ENCODE data around the gene VAV3.
"Not testable (repeated sequence)": the region's sequence is repeated elsewhere in the genome, so short reads cannot be mapped to it uniquely, and the experiment has no call there.

Gene VAV3

DNA sequence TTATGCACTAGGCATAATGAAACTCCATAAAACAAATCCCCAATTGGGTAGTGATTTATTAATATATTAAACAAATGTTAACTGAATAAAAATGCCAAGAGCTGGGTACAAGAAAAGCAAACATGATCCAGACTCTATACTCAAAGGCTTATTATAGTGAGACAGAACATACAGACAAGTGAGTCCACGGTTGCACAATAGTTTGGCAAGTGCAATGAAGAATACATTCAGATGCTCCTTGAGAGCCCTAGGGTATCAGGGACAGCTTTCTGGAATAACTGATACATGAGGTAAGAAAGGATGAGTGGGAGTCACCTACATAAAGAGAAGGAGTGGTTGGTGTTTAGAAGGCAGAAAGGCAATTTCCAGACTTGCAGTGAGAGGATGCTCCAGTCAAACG, 85.1 kb downstream of the VAV3 start:
- no peak for DNase-seq

GRCh38 chr1:107879346-107879745, 85.6 kb downstream of the VAV3 start:
- no peak for DNase-seq

DNA sequence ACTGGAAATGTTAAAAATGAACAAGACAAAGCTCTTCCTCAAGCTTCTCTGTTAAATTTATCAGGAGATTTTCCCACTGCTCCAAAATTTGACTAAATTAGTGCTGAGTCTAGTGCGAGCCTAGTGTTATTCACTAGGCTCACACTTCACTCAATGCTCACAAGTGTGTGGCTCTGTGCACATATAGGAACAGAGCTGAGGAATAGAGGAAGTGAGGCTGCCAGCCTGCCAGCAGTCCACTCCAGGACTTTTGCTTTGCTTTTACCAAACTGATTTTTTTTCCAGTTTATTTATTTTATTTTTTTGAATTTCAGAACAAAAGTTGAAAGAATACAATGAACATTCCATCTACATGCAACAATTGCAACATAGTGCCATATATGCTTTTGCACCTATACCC, 87.2 kb downstream of the VAV3 start:
- DNase-seq = no peak

- DNase-seq = peak in 1 of 3 experiments; percentile 30
Measured at GRCh38 chr1:107877092-107877491, 87.9 kb downstream of the VAV3 start.

GRCh38 chr1:107875689-107876088, 89.3 kb downstream of the VAV3 start:
- DNase-seq = no peak

- DNase-seq = no peak
Measured at GRCh38 chr1:107874221-107874620, 90.8 kb downstream of the VAV3 start.

- no peak for DNase-seq
Measured at GRCh38 chr1:107871687-107872395, 93.1 kb downstream of the VAV3 start.

DNA sequence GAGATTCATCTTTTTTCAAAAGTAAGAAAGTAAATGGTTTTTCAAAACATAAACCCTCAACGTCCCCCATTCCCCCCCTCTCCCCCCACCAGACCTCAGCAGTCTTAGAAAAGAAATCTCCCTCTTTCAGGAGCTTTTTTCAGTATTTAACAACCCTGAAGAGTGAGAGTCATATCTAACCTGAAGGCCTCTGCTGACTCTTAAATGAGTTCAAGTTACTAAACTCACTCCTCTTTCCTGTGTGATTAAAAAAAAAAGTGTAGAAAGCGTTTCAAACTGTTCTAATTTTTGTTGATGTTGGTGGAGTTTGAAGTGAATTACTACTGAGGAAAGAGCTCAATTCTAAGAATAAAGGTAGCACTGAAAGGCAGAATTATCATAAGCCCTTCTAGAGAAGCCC, 93.7 kb downstream of the VAV3 start:
- DNase-seq = no peak

DNA sequence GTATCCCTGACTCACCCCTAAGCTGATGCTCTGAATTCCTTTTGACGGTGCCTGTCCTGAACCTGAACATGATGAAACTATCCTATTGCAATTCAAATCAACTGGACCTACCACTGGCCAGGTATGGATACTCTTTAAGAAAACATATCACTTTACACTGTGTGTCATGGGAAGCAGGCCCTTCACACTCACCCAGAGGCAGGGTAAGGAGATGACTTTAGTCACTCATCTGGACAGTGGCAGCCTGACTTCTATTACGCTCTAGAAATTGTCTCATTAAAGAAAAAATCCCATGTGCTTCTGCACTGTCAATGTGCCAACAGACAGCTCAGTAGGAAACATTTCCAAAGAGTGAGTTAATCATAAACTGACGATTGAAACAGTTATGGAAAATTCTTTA, 94.3 kb downstream of the VAV3 start:
- DNase-seq = no peak

DNA sequence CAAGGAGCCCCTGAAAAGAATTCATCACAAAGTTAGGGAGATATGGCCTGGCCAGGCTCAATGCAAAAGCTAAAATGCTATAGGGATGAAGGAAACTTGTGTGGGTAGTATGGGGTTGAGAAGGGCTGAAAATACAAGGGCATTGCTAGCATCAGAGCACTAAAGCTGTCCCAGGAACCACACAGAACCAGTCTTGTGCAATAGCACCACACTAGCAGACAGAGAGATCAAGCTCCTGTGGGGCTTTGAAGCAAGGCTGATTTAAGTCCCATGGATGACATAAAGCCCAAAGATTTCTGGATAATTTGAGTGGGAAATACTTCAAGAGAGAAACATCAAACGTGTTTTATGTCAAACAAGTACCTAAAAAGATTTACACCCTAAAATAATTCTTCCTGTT, 97.1 kb downstream of the VAV3 start:
- no peak for DNase-seq

GRCh38 chr1:107867422-107867821, 97.6 kb downstream of the VAV3 start:
- DNase-seq = peak in 1 of 3 experiments; percentile 10

DNA sequence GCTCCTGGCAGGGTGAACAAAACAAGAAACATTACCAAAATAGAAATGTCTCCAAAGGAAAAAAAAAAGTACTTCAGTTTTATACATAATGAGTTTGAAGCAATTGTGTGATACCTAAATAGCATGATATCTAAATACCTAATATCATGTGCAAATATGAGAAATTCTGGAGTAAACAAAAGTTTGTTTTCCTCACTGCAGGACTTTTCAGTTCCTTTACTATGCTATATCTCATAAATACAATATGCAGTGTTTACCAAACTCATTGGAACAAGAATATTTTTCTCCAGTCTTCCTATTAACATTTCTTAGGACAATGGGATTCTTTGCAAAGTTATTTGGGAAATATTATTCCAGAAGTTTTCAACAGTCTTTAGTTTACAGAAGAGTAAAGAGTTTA, 98.1 kb downstream of the VAV3 start:
- no peak for DNase-seq

DNA sequence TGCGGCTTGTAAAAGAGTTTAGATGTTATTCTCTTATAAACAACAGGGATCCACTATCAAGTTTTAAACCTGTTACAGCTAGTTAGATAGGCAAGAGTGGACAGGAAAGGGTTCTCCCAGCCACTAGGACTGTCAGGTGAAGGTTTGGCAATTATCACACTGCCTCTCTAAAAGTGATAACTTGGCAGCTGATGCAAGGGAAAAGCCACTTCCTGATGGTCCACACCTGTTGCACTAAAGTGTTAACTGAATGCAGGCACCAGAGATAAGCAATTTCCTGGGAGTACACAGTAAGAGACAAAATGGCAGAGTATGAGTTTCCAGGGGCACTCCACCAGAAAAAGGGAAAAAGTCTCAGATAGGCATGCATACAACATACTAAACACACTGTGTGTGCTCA, 99.4 kb downstream of the VAV3 start:
- DNase-seq = no peak

DNA sequence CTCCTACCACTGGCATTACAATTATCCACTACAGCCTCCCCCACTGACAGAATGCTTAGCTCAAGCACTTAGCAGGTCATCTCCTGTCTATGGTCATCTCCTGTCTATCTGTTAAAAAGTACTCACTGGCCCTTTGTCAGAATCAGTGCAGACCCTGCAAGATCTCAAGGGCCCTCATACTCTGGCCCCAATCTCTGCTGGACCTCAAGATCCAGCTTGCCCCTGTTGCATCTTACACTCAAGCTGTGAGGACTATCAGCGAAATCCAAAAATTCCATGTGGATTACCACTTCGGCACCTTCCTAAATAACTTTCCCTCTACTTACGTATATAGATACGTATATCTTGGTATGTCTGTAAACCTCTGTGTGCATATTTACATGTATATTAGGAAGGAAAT, 101.6 kb downstream of the VAV3 start:
- DNase-seq = no peak

- no peak for DNase-seq
Measured at GRCh38 chr1:107862064-107862463, 102.9 kb downstream of the VAV3 start.

GRCh38 chr1:107858323-107858722, 106.7 kb downstream of the VAV3 start:
- DNase-seq = no peak

DNA sequence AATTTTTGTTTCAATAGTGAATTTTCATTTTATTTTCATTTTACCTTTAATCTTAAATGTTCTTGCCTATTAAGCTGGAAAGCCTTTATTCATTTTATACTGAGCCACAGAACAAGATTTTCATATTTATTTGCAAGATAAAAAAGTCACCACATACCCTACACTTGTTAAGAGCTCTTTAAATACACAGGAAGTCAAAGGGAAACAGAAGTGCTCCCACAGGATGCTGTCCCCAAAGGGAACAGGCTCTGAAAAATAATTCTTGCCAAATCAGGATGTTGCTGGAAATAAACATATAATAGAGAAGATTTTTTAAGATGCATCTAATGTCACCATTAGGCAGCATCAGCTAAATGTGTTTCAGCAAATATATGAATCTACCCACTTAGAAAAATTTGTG, 113.6 kb downstream of the VAV3 start:
- DNase-seq = no peak

DNA sequence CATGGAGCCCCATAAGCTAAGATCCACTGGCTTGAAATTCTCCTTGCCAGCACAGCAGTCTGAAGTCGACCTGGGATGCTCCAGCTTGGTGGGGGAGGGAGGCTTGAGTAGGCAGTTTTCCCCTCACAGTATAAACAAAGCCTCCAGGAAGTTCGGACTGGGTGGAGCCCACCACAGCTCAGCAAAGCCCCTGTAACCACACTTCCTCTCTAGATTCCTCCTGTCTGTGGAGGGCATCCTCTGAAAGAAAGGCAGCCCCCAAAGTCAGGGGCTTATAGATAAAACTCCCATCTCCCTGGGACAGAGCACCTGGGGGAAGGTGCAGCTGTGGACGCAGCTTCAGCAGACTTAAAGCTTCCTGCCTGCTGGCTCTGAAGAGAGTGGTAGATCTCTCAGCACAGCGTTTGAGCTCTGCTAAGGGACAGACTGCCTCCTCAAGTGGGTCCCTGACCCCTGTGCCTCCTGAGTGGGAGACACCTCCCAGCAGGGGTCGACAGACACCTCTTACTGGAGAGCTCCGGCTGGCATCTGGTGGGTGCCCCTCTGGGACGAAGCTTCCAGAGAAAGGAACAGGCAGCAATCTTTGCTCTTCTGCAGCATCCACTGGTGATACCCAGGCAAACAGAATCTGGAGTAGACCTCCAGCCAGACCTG, 120.3 kb downstream of the VAV3 start:
- DNase-seq = not testable (repeated sequence)

DNA sequence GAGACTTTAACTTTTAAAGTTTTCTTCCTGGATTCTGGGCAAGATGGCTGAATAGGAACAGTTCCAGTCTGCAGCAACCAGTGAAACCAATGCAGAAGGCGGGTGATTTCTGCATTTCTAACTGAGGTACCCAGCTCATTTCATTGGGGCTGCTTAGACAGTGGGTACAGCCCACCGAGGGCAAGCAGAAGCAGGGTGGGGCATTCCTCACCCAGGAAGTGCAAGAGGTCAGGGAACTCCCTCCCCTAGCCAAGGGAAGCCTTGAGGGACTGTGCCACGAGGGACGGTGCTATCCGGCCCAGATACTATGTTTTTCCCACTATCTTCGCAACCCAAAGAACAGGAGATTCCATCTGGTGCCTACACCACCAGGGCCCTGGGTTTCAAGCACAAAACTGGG, 121.0 kb downstream of the VAV3 start:
- DNase-seq = no peak

GRCh38 chr1:107842241-107842640, 122.7 kb downstream of the VAV3 start:
- DNase-seq = no peak

DNA sequence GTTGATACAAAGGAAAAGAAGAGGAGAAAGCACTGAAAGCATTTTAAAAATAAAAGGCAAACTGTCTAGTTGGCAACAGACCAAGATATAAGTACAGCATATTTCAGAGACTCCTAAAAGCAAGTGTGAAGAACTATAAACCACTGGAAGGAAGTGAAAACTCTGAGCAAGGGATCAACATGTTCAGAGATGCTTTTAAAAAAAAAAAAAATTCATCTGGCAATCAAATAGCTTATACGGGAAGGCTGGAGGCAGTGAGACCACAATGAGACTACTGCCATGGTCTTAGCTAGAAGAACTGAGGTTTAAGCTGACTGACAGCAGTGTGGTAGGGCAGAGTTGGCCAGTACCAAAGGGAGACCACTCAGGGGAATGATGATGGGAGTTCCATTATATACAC, 124.3 kb downstream of the VAV3 start:
- DNase-seq = no peak

DNA sequence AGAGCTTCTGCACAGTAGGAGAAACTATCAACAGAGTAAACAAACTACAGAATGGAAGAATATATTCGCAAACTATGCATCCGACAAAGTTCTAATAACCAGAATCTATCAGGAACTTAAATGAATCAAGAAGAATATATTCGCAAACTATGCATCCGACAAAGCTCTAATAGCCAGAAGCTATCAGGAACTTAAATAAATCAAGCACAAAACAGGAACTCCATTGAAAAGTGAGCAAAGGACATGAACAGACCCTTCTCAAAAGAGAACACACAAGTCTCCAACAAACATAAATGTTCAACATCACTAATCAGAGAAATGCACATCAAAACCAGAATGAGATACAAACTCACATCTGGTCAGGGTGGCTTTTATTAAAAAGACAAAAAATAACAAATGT, 126.9 kb downstream of the VAV3 start:
- no peak for DNase-seq

DNA sequence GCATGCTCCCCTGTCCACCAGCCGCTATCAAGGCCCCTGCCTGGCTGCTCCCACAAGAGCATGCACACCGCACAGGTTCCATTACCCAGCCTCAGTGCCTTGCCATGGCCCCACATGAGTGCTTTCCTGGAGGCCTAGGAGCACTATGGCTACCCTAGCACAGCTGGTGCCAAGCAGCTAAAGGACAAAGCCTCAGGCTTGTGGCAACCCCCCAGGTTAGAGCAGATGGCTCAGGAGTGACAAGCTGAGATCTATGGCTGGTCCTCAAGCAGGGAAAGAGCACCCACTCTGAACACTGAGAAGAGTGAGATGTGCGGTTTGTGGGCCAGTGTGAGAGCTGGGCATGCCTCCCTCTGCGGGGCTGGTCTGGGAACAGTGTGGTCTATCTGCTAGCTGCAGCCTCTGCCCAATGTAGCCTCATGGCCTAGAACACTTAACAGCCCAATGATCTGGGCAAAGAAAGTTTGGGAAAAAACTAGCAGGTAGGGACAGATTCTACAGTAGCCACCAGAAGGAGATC, 129.8 kb downstream of the VAV3 start:
- no peak for DNase-seq

DNA sequence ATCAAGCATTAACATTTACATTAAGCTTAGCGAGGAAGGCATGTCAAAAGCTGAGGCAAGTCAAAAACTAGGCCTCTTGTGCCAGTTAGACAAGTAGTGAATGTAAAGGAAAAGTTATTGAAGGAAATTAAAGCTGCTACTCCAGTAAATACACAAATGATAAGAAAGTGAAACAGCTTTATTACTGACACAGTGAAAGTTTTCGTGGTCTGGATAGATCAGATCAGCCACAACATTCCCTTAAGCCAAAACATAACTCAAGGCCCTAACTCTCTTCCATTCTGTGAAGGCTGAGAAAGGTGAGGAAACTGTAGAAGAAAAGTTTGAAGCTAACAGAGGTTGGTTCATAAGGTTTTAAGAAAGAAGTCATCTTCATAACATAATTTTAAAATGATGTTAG, 131.9 kb downstream of the VAV3 start:
- DNase-seq = no peak

DNA sequence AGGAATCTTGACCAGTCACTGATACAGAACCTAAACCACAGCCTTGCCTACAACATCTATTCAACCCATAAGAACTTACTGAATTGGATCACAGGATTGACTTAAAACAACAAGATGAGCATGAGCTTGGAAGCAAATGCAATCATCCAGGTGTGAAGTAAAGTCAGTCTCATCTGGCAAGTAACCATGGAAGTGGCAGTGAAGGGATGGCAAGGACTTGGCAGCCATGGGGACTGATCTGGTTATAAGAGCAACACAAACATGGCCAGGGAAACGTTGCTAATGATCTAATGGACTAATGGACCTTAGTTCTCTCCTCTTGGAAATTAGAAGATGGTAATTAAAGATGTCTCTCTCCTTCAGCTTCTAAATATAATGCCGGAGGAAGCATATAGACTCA, 133.1 kb downstream of the VAV3 start:
- DNase-seq = no peak
